Fibroblast of lung (primary cell): ENCODE data around the gene TMEM11. TPM values are rescaled to one million over a fixed set of nuclear protein-coding genes. Genes with fewer than 3 reads are reported as not detected.
A peak's percentile ranks its signal among the peaks of the same experiment; 100 is the strongest.

Source experiments
- DNase-seq, 2 donors: peaks; one replicate each; pipeline versions ENCODE4 v3.0.0 to v3.0.0-alpha.2; 2010; ENCODE audit warnings: low read depth in 2 of 2
- H2AFZ ChIP-seq: 2 replicates; pipeline ENCODE4 v1.5.1; 2012; ENCODE audit warnings: low read length, control low read depth, inconsistent platforms
- H3K27ac ChIP-seq: 2 replicates; pipeline ENCODE4 v1.5.1; 2011; ENCODE audit warnings: low read length, control low read depth; ENCODE audit not compliant: insufficient read depth
- H3K27me3 ChIP-seq: 2 replicates; pipeline ENCODE4 v1.5.1; 2011; ENCODE audit warnings: mild to moderate bottlenecking, low read length; ENCODE audit not compliant: control insufficient read depth, insufficient read depth
- H3K36me3 ChIP-seq: 2 replicates; pipeline ENCODE4 v1.5.1; 2011; ENCODE audit warnings: low read length; ENCODE audit not compliant: control insufficient read depth, insufficient read depth
- H3K4me1 ChIP-seq: 2 replicates; pipeline ENCODE4 v1.5.1; 2011; ENCODE audit warnings: low read length; ENCODE audit not compliant: control insufficient read depth, insufficient read depth; ENCODE audit errors: extremely low read depth
- H3K4me2 ChIP-seq: 2 replicates; pipeline ENCODE4 v1.5.1; 2011; ENCODE audit warnings: low read length, control low read depth; ENCODE audit not compliant: insufficient read depth; ENCODE audit errors: extremely low read depth
- H3K4me3 ChIP-seq, 4 experiments: fragments of 200-600 bp in 1 of 4; sonication (generic) in 1 of 4; replicated peaks in 1 of 4; 2 replicates each; pipeline ENCODE4 v1.5.1; 2011 to 2016; ENCODE audit warnings: low read length in 4 of 4, low read depth in 3 of 4, mild to moderate bottlenecking in 3 of 4, control low read depth in 2 of 4, inconsistent platforms in 1 of 4, mixed read lengths in 1 of 4; ENCODE audit not compliant: insufficient read depth in 1 of 4; ENCODE audit errors: control extremely low read depth in 1 of 4
- H3K79me2 ChIP-seq: 2 replicates; pipeline ENCODE4 v1.5.1; 2012; ENCODE audit warnings: mild to moderate bottlenecking, low read length, inconsistent platforms; ENCODE audit not compliant: control insufficient read depth, insufficient read depth
- H3K9ac ChIP-seq: 2 replicates; pipeline ENCODE4 v1.5.1; 2011; ENCODE audit warnings: mild to moderate bottlenecking, low read length, control low read depth; ENCODE audit not compliant: insufficient read depth
- H3K9me3 ChIP-seq: 2 replicates; pipeline ENCODE4 v1.5.1; 2012; ENCODE audit warnings: low read depth, low read length; ENCODE audit not compliant: control insufficient read depth, insufficient read depth
- H4K20me1 ChIP-seq: 2 replicates; pipeline ENCODE4 v1.5.1; 2011; ENCODE audit warnings: low read length; ENCODE audit not compliant: control insufficient read depth, insufficient read depth; ENCODE audit errors: extremely low read depth
- CTCF ChIP-seq, 2 donors: IDR thresholded peaks in 1 of 2; conservative IDR thresholded peaks in 1 of 2; 1 replicate in 1 of 2; 2 replicates in 1 of 2; pipeline ENCODE4 v1.5.1; 2011 to 2012; ENCODE audit warnings: low read length in 2 of 2, control low read depth in 1 of 2, inconsistent platforms in 1 of 2, low read depth in 1 of 2, mild to moderate bottlenecking in 1 of 2
- EZH2 ChIP-seq: IDR thresholded peaks from 2 replicates; pipeline ENCODE4 v1.5.1; 2012; ENCODE audit warnings: low read length, control low read depth, mild to moderate bottlenecking; ENCODE audit errors: missing control alignments
- polyA minus RNA-seq: library from RNA; depleted of rRNA, polyadenylated mRNA; stranded (reverse); fragments of >200 nt; gene quantifications from 2 replicates; pipeline ENCODE4 v1.2.3, GENCODE V29; 2011; ENCODE audit warnings: low replicate concordance
- polyA plus RNA-seq, 2 donors: library from polyadenylated mRNA; depleted of rRNA in 1 of 2; stranded (reverse) in 1 of 2; unstranded in 1 of 2; fragments of >200 nt; gene quantifications; 2 replicates each; pipeline ENCODE4 v1.2.1, GENCODE V29; 2011 to 2012; ENCODE audit warnings: missing spikeins in 1 of 2
- total RNA-seq: library from RNA; depleted of rRNA; stranded (reverse); fragments of >200 nt; gene quantifications from 2 replicates; pipeline ENCODE4 v1.2.1, GENCODE V29; 2014

The TMEM11 gene, protein sequence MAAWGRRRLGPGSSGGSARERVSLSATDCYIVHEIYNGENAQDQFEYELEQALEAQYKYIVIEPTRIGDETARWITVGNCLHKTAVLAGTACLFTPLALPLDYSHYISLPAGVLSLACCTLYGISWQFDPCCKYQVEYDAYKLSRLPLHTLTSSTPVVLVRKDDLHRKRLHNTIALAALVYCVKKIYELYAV
- 17.7 and 21.5 TPM in 2 replicates for total RNA-seq
- polyA plus RNA-seq, result 40.8 and 41.1 TPM in 2 replicates
- 34.5 and 37.6 TPM in 2 replicates for polyA plus RNA-seq (2012)
- 46.5 and 59.2 TPM in 2 replicates for polyA minus RNA-seq

DNA sequence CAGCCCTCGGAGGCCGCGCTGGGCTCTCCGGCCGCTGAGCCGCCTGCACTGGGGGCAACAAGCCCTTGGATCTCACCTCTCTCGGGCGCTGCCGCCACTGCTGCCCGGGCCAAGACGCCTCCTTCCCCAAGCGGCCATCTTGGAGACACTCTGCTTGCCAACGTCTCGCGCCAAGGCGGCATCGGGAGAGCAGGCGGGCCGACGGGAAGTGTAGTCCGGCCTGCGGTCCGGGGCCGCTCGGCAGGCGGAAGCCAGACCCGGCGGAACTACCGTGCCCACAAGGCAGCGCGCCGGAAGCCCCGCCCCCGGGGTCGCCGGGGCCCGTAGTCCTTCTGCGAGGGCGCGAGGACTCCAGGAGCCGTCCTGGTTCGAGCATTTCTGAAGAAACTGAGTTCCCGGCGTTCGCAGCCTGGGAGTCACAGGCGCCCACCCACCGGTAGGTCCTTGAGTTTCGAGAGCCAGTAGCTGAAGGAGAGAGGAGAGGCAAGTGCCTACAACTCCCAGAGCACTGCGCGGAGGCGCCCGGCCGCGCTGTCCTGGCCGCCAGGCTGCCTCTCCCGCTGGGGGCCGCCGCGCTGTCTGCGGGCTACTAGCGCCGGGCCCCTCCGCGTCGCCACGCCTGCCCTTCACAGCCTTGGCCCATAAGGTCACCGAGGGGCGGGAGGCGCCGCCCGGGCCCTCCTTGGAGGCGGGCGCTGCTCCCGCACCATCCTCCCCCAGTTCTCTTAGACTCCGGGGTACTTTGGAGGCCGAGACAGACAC is at the start of gene TMEM11:
TSS of gene TMEM11 (minus strand) at position 147 of the 762 bp plus-strand sequence. CDS start at position 138, 9 bp downstream.
- peak within 1 kb of the TSS; percentile 87 for H3K27ac ChIP-seq
- H2AFZ ChIP-seq, result peak within 1 kb of the TSS; percentile 78
- H3K9me3 ChIP-seq, result no peaks in the 10 kb centered on the region
- H3K4me1 ChIP-seq, result peaks cover 11% of the 10 kb centered on the region
- peak within 1 kb of the TSS; percentile 98 for H3K4me2 ChIP-seq
- no peaks in the 10 kb centered on the region for H4K20me1 ChIP-seq
- peak within 1 kb of the TSS; percentile 72 to 98 (median 94) for H3K4me3 ChIP-seq
- H3K36me3 ChIP-seq, result peaks cover 6% of the 10 kb centered on the region
- no peaks in the 10 kb centered on the region for H3K27me3 ChIP-seq
- peak; percentile 94 to 96 for DNase-seq
- peak within 1 kb of the TSS; percentile 94 for H3K9ac ChIP-seq
- TF ChIP-seq EZH2, result no peak
- no peak for TF ChIP-seq CTCF (conservative IDR thresholded peaks at IDR 0.05 in 1 of 2, IDR thresholded peaks at IDR 0.05 in 1 of 2; ENCODE audit: low read depth in 1 of 2, low read length in 2 of 2)
- H3K79me2 ChIP-seq, result peaks cover 64% of the 10 kb centered on the region

DNA sequence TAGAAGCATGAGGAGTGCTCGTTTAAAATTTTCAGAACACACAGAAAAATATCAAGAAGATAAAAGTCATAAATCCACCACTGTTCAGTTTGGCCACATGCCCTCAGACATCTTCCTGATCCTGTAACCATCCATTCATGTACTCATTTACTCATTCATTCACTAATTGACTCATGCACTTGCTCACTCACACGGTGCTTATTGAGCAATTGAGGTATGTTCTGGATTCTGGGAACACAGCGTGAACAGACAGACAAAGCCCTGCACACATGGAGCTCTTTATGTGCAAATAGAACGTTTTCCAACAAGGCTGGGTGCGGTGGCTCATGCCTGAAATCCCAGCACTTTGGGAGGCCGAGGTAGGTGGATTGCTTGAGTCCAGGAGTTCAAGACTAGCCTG is 49.4 kb upstream of the TMEM11 start:
- Histone ChIP-seq H2AFZ (no peak overlapping the region), H4K20me1 (no peaks in the 10 kb centered on the region), H3K4me3 (no peak overlapping the region)

More for the DNA sequence above, 49.4 kb upstream of the TMEM11 start:
- Histone ChIP-seq H3K9me3 (no peaks in the 10 kb centered on the region), H3K4me1 (no peaks in the 10 kb centered on the region), H3K27ac (no peak overlapping the region), H3K27me3 (no peaks in the 10 kb centered on the region), H3K36me3 (no peaks in the 10 kb centered on the region), H3K4me2 (no peak overlapping the region), H3K79me2 (no peaks in the 10 kb centered on the region), H3K9ac (no peak overlapping the region)
- peak; percentile 42 to 65 for DNase-seq
- no peak for TF ChIP-seq CTCF (conservative IDR thresholded peaks at IDR 0.05 in 1 of 2, IDR thresholded peaks at IDR 0.05 in 1 of 2; ENCODE audit: low read depth in 1 of 2, low read length in 2 of 2)
- TF ChIP-seq EZH2, result no peak
